ENCODE data around the gene PICALM.

PICALM gene

GRCh38 chr11:86043765-86044503 lies 24.9 kb downstream of the PICALM start:
- DNase-seq, result no peak

- peak; percentile 56 for DNase-seq
Observed at GRCh38 chr11:86041975-86042378, 26.9 kb downstream of the PICALM start.

- no peak for DNase-seq
Observed at GRCh38 chr11:86040919-86041850, 27.7 kb downstream of the PICALM start.

GRCh38 chr11:86039094-86039493 lies 29.8 kb downstream of the PICALM start:
- no peak for DNase-seq

GRCh38 chr11:86037743-86038142 lies 31.1 kb downstream of the PICALM start:
- no peak for DNase-seq

- DNase-seq, result no peak
Observed at GRCh38 chr11:86035920-86036319, 33.0 kb downstream of the PICALM start.

- no peak for DNase-seq
Observed at GRCh38 chr11:86035164-86035563, 33.7 kb downstream of the PICALM start.

GRCh38 chr11:86034710-86035109 lies 34.2 kb downstream of the PICALM start:
- no peak for DNase-seq

- DNase-seq, result no peak
Observed at GRCh38 chr11:86021377-86021776, 47.5 kb downstream of the PICALM start.

GRCh38 chr11:86018249-86018648 lies 50.6 kb downstream of the PICALM start:
- DNase-seq, result no peak

GRCh38 chr11:86016451-86016850 lies 52.4 kb downstream of the PICALM start:
- DNase-seq, result no peak

GRCh38 chr11:86015699-86016098 lies 53.2 kb downstream of the PICALM start:
- DNase-seq, result no peak

GRCh38 chr11:86014221-86014620 lies 54.7 kb downstream of the PICALM start:
- DNase-seq, result no peak

- DNase-seq, result no peak
Observed at GRCh38 chr11:86013713-86014112, 55.2 kb downstream of the PICALM start.

GRCh38 chr11:86011175-86011574 lies 57.7 kb downstream of the PICALM start:
- no peak for DNase-seq

GRCh38 chr11:86003654-86004053 lies 65.2 kb downstream of the PICALM start:
- DNase-seq, result no peak

- DNase-seq, result no peak
Observed at GRCh38 chr11:86002431-86002830, 66.5 kb downstream of the PICALM start.

- DNase-seq, result no peak
Observed at GRCh38 chr11:85991508-85991907, 77.4 kb downstream of the PICALM start.

- no peak for DNase-seq
Observed at GRCh38 chr11:85989746-85990145, 79.1 kb downstream of the PICALM start.

GRCh38 chr11:85988780-85989179 lies 80.1 kb downstream of the PICALM start:
- no peak for DNase-seq

- DNase-seq, result no peak
Observed at GRCh38 chr11:85977751-85978160, 91.1 kb downstream of the PICALM start.

GRCh38 chr11:85976525-85976924 lies 92.4 kb downstream of the PICALM start:
- no peak for DNase-seq

- no peak for DNase-seq
Observed at GRCh38 chr11:85974122-85974521, 94.8 kb downstream of the PICALM start.

- no peak for DNase-seq
Observed at GRCh38 chr11:85970593-85970992, 98.3 kb downstream of the PICALM start.

Data from CD4-positive, alpha-beta T cell treated with Interferon gamma for 1 hour (primary cell).